Measurements from ENCODE around the gene RHOT2.
A peak's percentile ranks its signal among the peaks of the same experiment; 100 is the strongest.

Gene RHOT2

GRCh38 chr16:667780-668518, at the start of gene RHOT2:
Gene RHOT2 (plus strand): TSS chr16:668132. CDS start chr16:668200, 68 bp downstream.
- peak; percentile 92 for DNase-seq

- DNase-seq: no peak
Measured at GRCh38 chr16:619476-620100, 48.3 kb upstream of the RHOT2 start.

- DNase-seq: no peak
Measured at GRCh38 chr16:620700-621525, 47.0 kb upstream of the RHOT2 start.

- DNase-seq: no peak
Measured at GRCh38 chr16:621526-622105, 46.3 kb upstream of the RHOT2 start.

- no peak for DNase-seq
Measured at GRCh38 chr16:622920-623280, 45.0 kb upstream of the RHOT2 start.

GRCh38 chr16:624526-625070, 43.3 kb upstream of the RHOT2 start:
- no peak for DNase-seq

- DNase-seq: no peak
Measured at GRCh38 chr16:625117-625976, 42.6 kb upstream of the RHOT2 start.

- DNase-seq: no peak
Measured at GRCh38 chr16:625977-626765, 41.8 kb upstream of the RHOT2 start.

GRCh38 chr16:626787-627453, 41.0 kb upstream of the RHOT2 start:
- DNase-seq: no peak

- DNase-seq: no peak
Measured at GRCh38 chr16:627454-628239, 40.3 kb upstream of the RHOT2 start.

GRCh38 chr16:628321-629061, 39.4 kb upstream of the RHOT2 start:
- DNase-seq: no peak

- DNase-seq: no peak
Measured at GRCh38 chr16:629185-629832, 38.6 kb upstream of the RHOT2 start.

GRCh38 chr16:629833-630248, 38.1 kb upstream of the RHOT2 start:
- DNase-seq: no peak

GRCh38 chr16:630249-630814, 37.6 kb upstream of the RHOT2 start:
- no peak for DNase-seq

- no peak for DNase-seq
Measured at GRCh38 chr16:630815-631405, 37.0 kb upstream of the RHOT2 start, which contains the start of gene WFIKKN1. Gene WFIKKN1 (plus strand): TSS chr16:630985. CDS start chr16:631254, 269 bp downstream.

- DNase-seq: no peak
Measured at GRCh38 chr16:631808-632358, 36.0 kb upstream of the RHOT2 start.
